T-helper 2 cell treated with Interferon-gamma antibody and Interleukin-4, amounts not matched to agents 100 ng/mL and 5 ng/mL, for 36 hours (primary cell): ENCODE data around the gene CEBPG. TPM values are rescaled to one million over a fixed set of nuclear protein-coding genes. Genes with fewer than 3 reads are reported as not detected.

Experiments used
- intact Hi-C: fragments of 100-400 bp; cut with micrococcal nuclease; formaldehyde crosslinking; loops from one replicate; pipeline ENCODE4 v1.15.1; 2023
- total RNA-seq: library from RNA; stranded (reverse); gene quantifications from 2 replicates; pipeline ENCODE4 v1.2.3, GENCODE V29; 2022

Gene CEBPG
- total RNA-seq, 1 donor from 2014 or later, result 22.0 TPM

- intact Hi-C loops, result no loop called here
Measured at GRCh38 chr19:33418871-33419787, 45.6 kb downstream of the CEBPG start.

DNA sequence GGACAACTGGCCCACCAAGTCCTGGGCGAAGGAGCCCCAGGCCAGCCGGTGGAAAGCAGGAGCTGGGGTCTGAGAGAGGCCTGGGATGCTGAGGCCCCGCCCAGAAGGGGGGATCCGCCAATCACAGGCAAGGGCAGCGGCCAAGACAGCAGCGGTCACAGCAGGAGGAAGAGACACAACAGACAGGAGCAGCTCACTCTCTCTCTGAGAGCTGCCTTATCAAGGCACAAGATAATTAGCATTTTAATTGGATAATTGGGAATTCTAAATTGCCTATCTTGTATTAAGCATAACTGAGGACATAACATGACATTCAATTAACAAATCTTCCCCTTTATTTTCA, 46.2 kb downstream of the CEBPG start:
- intact Hi-C loops, result no loop called here

- intact Hi-C loops, result no loop called here
Measured at GRCh38 chr19:33420821-33421220, 47.3 kb downstream of the CEBPG start.

DNA sequence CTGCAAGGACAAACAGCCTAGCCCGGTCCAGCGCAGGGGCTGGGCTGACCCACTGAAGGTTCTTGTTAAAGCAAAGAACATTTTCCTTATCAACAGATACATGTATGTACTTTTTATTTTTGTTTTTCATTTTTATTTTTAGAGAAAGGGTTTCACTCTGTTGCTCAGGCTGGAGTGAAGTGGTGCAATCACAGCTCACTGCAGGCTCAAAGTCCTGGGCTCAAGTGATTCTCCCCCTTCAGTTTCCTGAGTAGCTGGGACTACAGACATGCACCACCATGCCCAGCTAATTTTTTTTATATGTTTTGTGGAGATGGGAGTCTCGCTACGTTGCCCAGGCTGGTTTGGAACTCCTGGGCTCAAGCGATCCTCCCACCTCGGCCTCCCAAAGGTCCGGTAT, 47.9 kb downstream of the CEBPG start:
- intact Hi-C loops, result no loop called here

GRCh38 chr19:33422369-33423180, 49.1 kb downstream of the CEBPG start:
- intact Hi-C loops, result no loop called here

DNA sequence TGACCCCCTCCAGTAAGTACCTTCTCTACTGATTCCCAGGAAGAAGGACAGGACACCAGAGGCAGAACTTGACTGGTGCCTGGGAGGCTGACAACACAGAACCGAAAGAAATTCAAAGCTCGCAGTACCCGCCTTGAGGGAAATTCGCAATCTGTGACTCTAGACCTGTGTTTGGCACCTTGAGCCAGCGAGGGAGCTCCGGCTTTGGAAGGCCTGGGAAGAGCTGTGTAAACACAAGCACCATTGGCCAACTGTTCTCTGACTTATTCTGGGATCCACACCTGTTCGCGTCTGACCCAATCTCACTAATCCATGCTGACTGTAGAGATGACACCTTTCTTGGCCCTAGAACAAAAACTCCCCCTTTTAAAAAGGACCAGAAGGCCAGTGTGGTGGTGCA, 50.7 kb downstream of the CEBPG start:
- intact Hi-C loops, result no loop called here

- intact Hi-C loops, result no loop called here
Measured at GRCh38 chr19:33426621-33427361, 53.3 kb downstream of the CEBPG start.

DNA sequence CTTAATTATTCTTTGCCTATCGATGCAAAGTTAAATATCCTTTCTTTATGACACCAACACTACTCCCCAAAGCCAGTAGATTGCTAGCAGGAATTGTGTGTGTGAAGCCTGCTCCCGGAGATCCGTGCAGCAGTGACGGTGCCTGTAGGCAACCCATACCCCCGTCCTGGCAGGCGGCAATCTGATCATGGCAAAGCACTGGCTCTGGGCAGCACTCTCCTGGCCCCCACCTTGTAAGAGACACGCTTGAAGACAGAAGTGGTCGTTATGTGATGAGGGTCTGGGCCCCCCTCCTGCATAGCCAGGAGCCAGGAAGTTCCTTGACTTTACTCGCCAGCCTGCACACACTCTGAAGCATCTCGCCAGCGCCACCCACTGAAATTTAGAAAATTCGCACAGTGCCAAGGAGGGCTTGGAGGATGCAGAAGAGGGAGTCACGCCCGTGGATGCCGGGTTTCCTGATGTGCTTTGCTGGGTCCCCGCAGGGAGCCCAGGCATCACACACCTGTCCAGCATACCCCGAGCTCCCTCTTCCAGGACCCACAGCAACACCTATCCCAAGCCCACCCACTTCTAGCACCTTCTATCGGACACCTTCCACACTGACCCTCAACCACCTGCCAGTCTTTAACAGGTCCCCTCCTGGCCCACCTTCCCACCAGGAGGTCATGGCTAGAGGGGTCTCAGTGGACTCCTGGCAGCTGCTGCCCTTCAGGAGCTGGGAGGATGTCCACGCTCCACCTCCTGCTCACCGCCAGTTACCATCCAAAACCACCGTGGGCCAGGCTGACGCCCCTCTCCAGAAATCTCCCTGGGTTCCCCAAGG, 54.5 kb downstream of the CEBPG start:
- intact Hi-C loops, result no loop called here

DNA sequence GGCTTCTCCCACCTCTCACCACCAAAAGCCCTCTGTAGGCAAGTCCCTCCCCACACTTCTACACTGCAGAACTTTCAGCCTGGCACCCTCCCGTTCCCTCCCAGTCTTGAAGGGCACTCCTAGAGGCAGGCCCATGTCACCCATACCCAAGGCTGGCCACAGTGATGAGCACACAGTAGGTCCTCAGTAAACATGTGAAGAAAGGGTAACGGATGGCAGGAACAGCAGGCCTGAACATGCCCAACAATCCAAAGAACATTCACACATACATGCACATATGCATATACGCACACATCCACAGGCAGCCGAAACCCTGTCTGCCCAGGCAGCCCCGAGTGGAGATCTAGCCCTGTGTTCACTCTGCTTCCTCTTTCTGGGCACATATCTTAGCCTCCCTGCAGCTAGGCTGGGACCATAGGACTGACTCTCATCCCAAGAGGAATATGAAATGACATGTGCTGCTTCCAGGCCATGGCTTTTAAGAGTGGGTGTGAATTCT, 55.2 kb downstream of the CEBPG start:
- intact Hi-C loops, result no loop called here

DNA sequence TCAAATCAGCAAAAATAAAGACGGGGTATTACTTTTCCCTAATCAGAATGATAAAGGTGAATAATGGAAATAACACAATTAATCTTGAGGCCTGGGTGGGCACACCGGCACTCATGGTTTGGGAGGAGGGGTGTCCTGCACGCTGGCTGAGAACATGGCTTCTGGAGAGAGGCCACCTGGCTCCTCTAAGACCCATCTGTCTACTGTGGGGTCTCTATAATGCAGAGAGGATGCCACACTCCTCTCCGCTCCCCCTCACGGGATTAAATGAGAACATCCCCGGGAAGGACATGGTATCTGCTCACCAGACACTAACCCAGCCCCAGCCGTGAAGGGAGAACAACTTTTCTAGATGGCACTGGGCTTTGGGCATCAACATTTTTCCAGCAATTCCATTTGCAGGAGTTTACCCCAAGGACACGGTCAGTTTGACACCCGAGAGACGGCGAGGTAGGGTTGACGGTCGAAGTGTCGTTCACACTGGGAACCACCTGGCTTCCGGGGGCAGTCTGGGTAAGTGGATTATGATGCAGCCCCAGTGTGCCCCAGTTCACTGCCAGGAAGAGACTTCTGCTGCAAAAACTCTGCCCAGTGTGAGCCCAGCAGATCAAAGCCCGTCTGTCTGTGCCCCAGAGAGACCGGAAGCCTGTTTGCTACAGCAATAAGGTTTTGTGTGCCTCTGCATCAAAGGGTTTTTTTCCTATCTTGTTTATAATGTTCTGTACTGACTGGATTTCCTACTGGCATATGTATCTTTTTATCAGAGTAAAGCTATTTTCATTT, 56.6 kb downstream of the CEBPG start:
- intact Hi-C loops, result loop anchor here (1.0 kb wide), 1 partner anchor 341 kb away; no protein-coding TSS in a partner anchor

GRCh38 chr19:33430674-33431277, 57.3 kb downstream of the CEBPG start:
- intact Hi-C loops, result loop anchor here (1.0 kb wide), 1 partner anchor 341 kb away; no protein-coding TSS in a partner anchor

DNA sequence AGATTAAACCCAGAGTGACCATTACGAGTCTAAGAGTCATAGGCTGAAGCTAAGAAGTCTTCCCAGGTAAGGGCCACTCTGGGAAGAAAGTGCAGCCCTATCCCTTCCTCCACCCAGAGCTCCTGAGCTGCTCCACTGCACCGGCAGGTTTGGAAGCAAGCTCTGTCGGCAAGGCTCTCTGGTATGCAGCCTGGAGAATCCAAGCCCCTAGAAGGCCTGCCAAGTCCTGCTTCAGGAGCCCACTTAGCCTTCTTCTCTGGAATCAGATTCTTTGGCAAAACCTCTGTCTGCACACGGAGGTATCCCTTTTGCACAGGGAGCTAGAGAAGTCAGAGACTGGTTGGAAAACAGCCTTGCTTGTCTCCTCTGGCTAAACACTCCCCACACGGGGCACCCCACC, 58.5 kb downstream of the CEBPG start:
- intact Hi-C loops, result no loop called here

Other genes starting within 250 kb of the CEBPG start
- not detected in 2 replicates for gene WDR88, start 241.6 kb upstream of the CEBPG start, total RNA-seq
- 0.25 and 0.84 TPM in 2 replicates for gene LRP3, start 179.4 kb upstream of the CEBPG start, total RNA-seq
- not detected in 2 replicates for gene SLC7A10, start 147.9 kb upstream of the CEBPG start, total RNA-seq
- gene CEBPA, start 71.2 kb upstream of the CEBPG start, total RNA-seq, result 0.07 and 0.09 TPM in 2 replicates
- gene PEPD, start 148.1 kb downstream of the CEBPG start, total RNA-seq, result 22.7 and 24.4 TPM in 2 replicates
- gene CHST8, start 248.2 kb downstream of the CEBPG start, total RNA-seq, result not detected in 2 replicates